ENCODE results near the gene GAD1.
A peak's percentile ranks its signal among the peaks of the same experiment; 100 is the strongest.

Gene GAD1

GRCh38 chr2:170806548-170806947, 10.1 kb upstream of the GAD1 start:
- no peaks in the 10 kb centered on the region for H3K4me1 Mint-ChIP-seq
- H3K9me3 Mint-ChIP-seq: no peaks in the 10 kb centered on the region
- no peaks in the 10 kb centered on the region for H3K36me3 Mint-ChIP-seq (ENCODE audit: low read depth)
- peaks cover 18% of the 10 kb centered on the region for H3K27me3 Mint-ChIP-seq (ENCODE audit: low read depth)
- H3K27ac Mint-ChIP-seq: no peak overlapping the region
- H3K4me3 Mint-ChIP-seq: no peak overlapping the region
- no peak for TF ChIP-seq CTCF (IDR thresholded peaks at IDR 0.05; ENCODE audit: unreplicated experiment in 3 of 3)

GRCh38 chr2:170812710-170813600, 3.7 kb upstream of the GAD1 start:
- Mint-ChIP-seq H3K4me3 (peak overlapping the region; percentile 34 to 64 (median 57)), H3K4me1 (peaks cover 43% of the 10 kb centered on the region), H3K36me3 (ENCODE audit: low read depth) (no peaks in the 10 kb centered on the region), H3K27ac (no peak overlapping the region), H3K9me3 (no peaks in the 10 kb centered on the region), H3K27me3 (ENCODE audit: low read depth) (peaks cover 82% of the 10 kb centered on the region)
- peak; percentile 69 to 75 (median 71) for TF ChIP-seq CTCF (IDR thresholded peaks at IDR 0.05; ENCODE audit: unreplicated experiment in 3 of 3)

GRCh38 chr2:170813611-170814532, 2.8 kb upstream of the GAD1 start:
- TF ChIP-seq CTCF (IDR thresholded peaks at IDR 0.05; ENCODE audit: unreplicated experiment in 3 of 3): no peak
- Mint-ChIP-seq H3K27ac (no peak overlapping the region), H3K27me3 (ENCODE audit: low read depth) (peaks cover 88% of the 10 kb centered on the region), H3K4me1 (peaks cover 49% of the 10 kb centered on the region), H3K36me3 (ENCODE audit: low read depth) (no peaks in the 10 kb centered on the region), H3K4me3 (peak overlapping the region; percentile 57 to 64 (median 58)), H3K9me3 (no peaks in the 10 kb centered on the region)

GRCh38 chr2:170814533-170815230, 2.0 kb upstream of the GAD1 start:
- H3K9me3 Mint-ChIP-seq: no peaks in the 10 kb centered on the region
- no peaks in the 10 kb centered on the region for H3K36me3 Mint-ChIP-seq (ENCODE audit: low read depth)
- H3K27me3 Mint-ChIP-seq (ENCODE audit: low read depth): peaks cover 90% of the 10 kb centered on the region
- no peak overlapping the region for H3K27ac Mint-ChIP-seq
- H3K4me3 Mint-ChIP-seq: peak overlapping the region in 2 of 3 experiments; percentile 48 to 58
- peaks cover 51% of the 10 kb centered on the region for H3K4me1 Mint-ChIP-seq
- TF ChIP-seq CTCF (IDR thresholded peaks at IDR 0.05; ENCODE audit: unreplicated experiment in 3 of 3): no peak

- Mint-ChIP-seq H3K4me3 (peak overlapping the region; percentile 48 to 84 (median 79)), H3K36me3 (ENCODE audit: low read depth) (no peaks in the 10 kb centered on the region), H3K27ac (no peak overlapping the region), H3K9me3 (no peaks in the 10 kb centered on the region), H3K27me3 (ENCODE audit: low read depth) (peaks cover 94% of the 10 kb centered on the region), H3K4me1 (peaks cover 51% of the 10 kb centered on the region)
- TF ChIP-seq CTCF (IDR thresholded peaks at IDR 0.05; ENCODE audit: unreplicated experiment in 3 of 3): no peak
These were observed 1.4 kb upstream of the GAD1 start for GRCh38 chr2:170815311-170815710.
